SK-N-SH treated with all-trans-retinoic acid at 6 μM for 48 hours (cell line): ENCODE measurements around the gene CCDC186.

Experiments
- ATAC-seq: fragments of 200-7000 bp; cut with Tn5 transposase; 3 replicates; pipeline ENCODE4 v1.9.1; 2020; ENCODE audit warnings: mild to moderate bottlenecking, moderate library complexity
- ARNTL ChIP-seq: fragments of 450-650 bp; formaldehyde crosslinking; IDR thresholded peaks from 2 replicates; pipeline ENCODE4 v1.5.0; 2020; ENCODE audit warnings: low read depth, mild to moderate bottlenecking, moderate library complexity, borderline replicate concordance
- BACH2 ChIP-seq: fragments of 250-450 bp; sonication (Bioruptor Pico); IDR thresholded peaks from 2 replicates; pipeline ENCODE4 v1.9.0; 2021; ENCODE audit warnings: mild to moderate bottlenecking, borderline replicate concordance
- CREB5 ChIP-seq: fragments of 250-450 bp; sonication (Bioruptor Pico); IDR thresholded peaks from 2 replicates; pipeline ENCODE4 v1.5.1; 2020; ENCODE audit warnings: low read depth, mild to moderate bottlenecking, moderate library complexity
- CSRNP3 ChIP-seq: fragments of 250-450 bp; sonication (Bioruptor Pico); IDR thresholded peaks from 2 replicates; pipeline ENCODE4 v1.5.1; 2021; ENCODE audit warnings: mild to moderate bottlenecking, moderate library complexity
- ESRRG ChIP-seq: fragments of 250-450 bp; sonication (Bioruptor Pico); IDR thresholded peaks from 2 replicates; pipeline ENCODE4 v1.6.1; 2021; ENCODE audit warnings: mild to moderate bottlenecking
- GLIS3 ChIP-seq: fragments of 250-450 bp; sonication (Bioruptor Pico); IDR thresholded peaks from 2 replicates; pipeline ENCODE4 v1.5.0; 2020; ENCODE audit warnings: mild to moderate bottlenecking, moderate library complexity
- ISL1 ChIP-seq: fragments of 250-450 bp; sonication (Bioruptor Pico); IDR thresholded peaks from 2 replicates; pipeline ENCODE4 v2.1.2; 2022; ENCODE audit warnings: mild to moderate bottlenecking, moderate library complexity
- OSR1 ChIP-seq: fragments of 250-450 bp; sonication (Bioruptor Pico); IDR thresholded peaks from 2 replicates; pipeline ENCODE4 v1.8.0; 2022; ENCODE audit warnings: moderate library complexity, mild to moderate bottlenecking, inconsistent platforms
- PATZ1 ChIP-seq: fragments of 250-450 bp; sonication (Bioruptor Pico); IDR thresholded peaks from 2 replicates; pipeline ENCODE4 v1.8.0; 2020; ENCODE audit warnings: mild to moderate bottlenecking, moderate library complexity, borderline replicate concordance
- POU6F1 ChIP-seq: fragments of 250-450 bp; sonication (Bioruptor Pico); IDR thresholded peaks from 2 replicates; pipeline ENCODE4 v1.8.0; 2021; ENCODE audit warnings: low read depth, mild to moderate bottlenecking, moderate library complexity, borderline replicate concordance
- PPARA ChIP-seq: fragments of 250-450 bp; sonication (Bioruptor Pico); IDR thresholded peaks from 2 replicates; pipeline ENCODE4 v1.5.0; 2020; ENCODE audit warnings: mild to moderate bottlenecking, borderline replicate concordance
- RARB ChIP-seq: fragments of 250-450 bp; sonication (Bioruptor Pico); IDR thresholded peaks from 2 replicates; pipeline ENCODE4 v1.8.0; 2021; ENCODE audit warnings: mild to moderate bottlenecking, moderate library complexity
- SNAI2 ChIP-seq: fragments of 250-450 bp; sonication (Bioruptor Pico); IDR thresholded peaks from 2 replicates; pipeline ENCODE4 v1.5.0; 2020; ENCODE audit warnings: mild to moderate bottlenecking, moderate library complexity
- TCF4 ChIP-seq: fragments of 250-450 bp; sonication (Bioruptor Pico); IDR thresholded peaks from 2 replicates; pipeline ENCODE4 v1.8.0; 2021; ENCODE audit warnings: mild to moderate bottlenecking, moderate library complexity, borderline replicate concordance
- TOX ChIP-seq: fragments of 250-450 bp; sonication (Bioruptor Pico); IDR thresholded peaks from 2 replicates; pipeline ENCODE4 v1.8.0; 2021; ENCODE audit warnings: mild to moderate bottlenecking, moderate library complexity, borderline replicate concordance
- ZC3H10 ChIP-seq: fragments of 250-450 bp; sonication (Bioruptor Pico); IDR thresholded peaks from 2 replicates; pipeline ENCODE4 v1.5.1; 2021; ENCODE audit warnings: mild to moderate bottlenecking, moderate library complexity
- ZFP30 ChIP-seq: fragments of 450-650 bp; formaldehyde crosslinking; IDR thresholded peaks from 2 replicates; pipeline ENCODE4 v1.5.0; 2022; ENCODE audit warnings: mild to moderate bottlenecking, moderate library complexity
- ZNF565 ChIP-seq: fragments of 450-650 bp; formaldehyde crosslinking; conservative IDR thresholded peaks from 2 replicates; pipeline ENCODE4 v1.5.0; 2020; ENCODE audit warnings: low read depth, mild to moderate bottlenecking, moderate library complexity
- ZNF8 ChIP-seq: fragments of 450-650 bp; formaldehyde crosslinking; IDR thresholded peaks from 2 replicates; pipeline ENCODE4 v1.5.0; 2020; ENCODE audit warnings: mild to moderate bottlenecking, moderate library complexity
- TF ChIP-seq, protein P1 (sequence below): fragments of 250-450 bp; sonication (Bioruptor Pico); IDR thresholded peaks from 2 replicates; pipeline ENCODE4 v1.5.0; 2020; ENCODE audit warnings: mild to moderate bottlenecking, moderate library complexity

The CCDC186 gene

GRCh38 chr10:114220281-114220680 lies 46.3 kb upstream of the CCDC186 start:
- ATAC-seq = no peak
- TF ChIP-seq ISL1 (CRISPR knock-in tag) = peak; percentile 42; the same call in 1 of the 2 replicates
- TF ChIP-seq ESRRG (CRISPR knock-in tag) = no peak

DNA sequence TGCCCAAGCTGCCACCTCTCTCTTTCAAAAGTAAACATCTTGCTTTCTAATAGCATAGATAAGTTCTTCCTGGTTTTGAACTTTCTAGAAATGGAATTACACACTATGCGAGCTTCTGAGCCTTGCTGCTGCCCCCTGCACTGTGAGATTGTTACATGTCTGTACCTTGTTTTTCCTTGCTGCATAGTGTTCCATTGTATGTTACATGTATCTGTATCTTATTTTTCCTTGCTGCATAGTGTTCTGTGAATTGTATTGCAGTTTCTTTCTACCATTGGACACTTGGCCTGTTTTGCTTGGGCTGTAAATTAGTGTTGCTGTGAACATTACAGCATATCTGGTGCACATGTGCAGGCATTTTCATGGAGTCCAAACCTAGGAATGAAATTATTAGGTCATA lies 41.0 kb upstream of the CCDC186 start:
- TF ChIP-seq TOX (CRISPR knock-in tag) (no peak), ZNF565 (CRISPR knock-in tag) (no peak), SNAI2 (CRISPR knock-in tag) (no peak), CSRNP3 (CRISPR knock-in tag) (no peak), ESRRG (CRISPR knock-in tag) (no peak), ARNTL (CRISPR knock-in tag) (no peak), PPARA (CRISPR knock-in tag) (no peak), GLIS3 (CRISPR knock-in tag) (no peak), BACH2 (CRISPR knock-in tag) (no peak), ZC3H10 (no peak), ZFP30 (CRISPR knock-in tag) (no peak), POU6F1 (CRISPR knock-in tag) (no peak)
- ATAC-seq = no peak

- no peak for ATAC-seq
- no peak for TF ChIP-seq TOX (CRISPR knock-in tag)
- TF ChIP-seq BACH2 (CRISPR knock-in tag) = no peak
- TF ChIP-seq CSRNP3 (CRISPR knock-in tag) = no peak
These were observed 38.1 kb upstream of the CCDC186 start for GRCh38 chr10:114212153-114212552.

- no peak for ATAC-seq
- TF ChIP-seq TCF4 (CRISPR knock-in tag) (no peak), ZNF8 (CRISPR knock-in tag) (no peak), ESRRG (CRISPR knock-in tag) (no peak)
These were observed 34.3 kb upstream of the CCDC186 start for GRCh38 chr10:114208351-114208750.

GRCh38 chr10:114207349-114207748 lies 33.3 kb upstream of the CCDC186 start:
- ATAC-seq = no peak
- TF ChIP-seq ESRRG (CRISPR knock-in tag) = no peak
- no peak for TF ChIP-seq PATZ1 (CRISPR knock-in tag)
- no peak for TF ChIP-seq RARB (CRISPR knock-in tag)
- TF ChIP-seq POU6F1 (CRISPR knock-in tag) = no peak
- no peak for TF ChIP-seq BACH2 (CRISPR knock-in tag)
- TF ChIP-seq PPARA (CRISPR knock-in tag) = no peak
- TF ChIP-seq, protein P1, sequence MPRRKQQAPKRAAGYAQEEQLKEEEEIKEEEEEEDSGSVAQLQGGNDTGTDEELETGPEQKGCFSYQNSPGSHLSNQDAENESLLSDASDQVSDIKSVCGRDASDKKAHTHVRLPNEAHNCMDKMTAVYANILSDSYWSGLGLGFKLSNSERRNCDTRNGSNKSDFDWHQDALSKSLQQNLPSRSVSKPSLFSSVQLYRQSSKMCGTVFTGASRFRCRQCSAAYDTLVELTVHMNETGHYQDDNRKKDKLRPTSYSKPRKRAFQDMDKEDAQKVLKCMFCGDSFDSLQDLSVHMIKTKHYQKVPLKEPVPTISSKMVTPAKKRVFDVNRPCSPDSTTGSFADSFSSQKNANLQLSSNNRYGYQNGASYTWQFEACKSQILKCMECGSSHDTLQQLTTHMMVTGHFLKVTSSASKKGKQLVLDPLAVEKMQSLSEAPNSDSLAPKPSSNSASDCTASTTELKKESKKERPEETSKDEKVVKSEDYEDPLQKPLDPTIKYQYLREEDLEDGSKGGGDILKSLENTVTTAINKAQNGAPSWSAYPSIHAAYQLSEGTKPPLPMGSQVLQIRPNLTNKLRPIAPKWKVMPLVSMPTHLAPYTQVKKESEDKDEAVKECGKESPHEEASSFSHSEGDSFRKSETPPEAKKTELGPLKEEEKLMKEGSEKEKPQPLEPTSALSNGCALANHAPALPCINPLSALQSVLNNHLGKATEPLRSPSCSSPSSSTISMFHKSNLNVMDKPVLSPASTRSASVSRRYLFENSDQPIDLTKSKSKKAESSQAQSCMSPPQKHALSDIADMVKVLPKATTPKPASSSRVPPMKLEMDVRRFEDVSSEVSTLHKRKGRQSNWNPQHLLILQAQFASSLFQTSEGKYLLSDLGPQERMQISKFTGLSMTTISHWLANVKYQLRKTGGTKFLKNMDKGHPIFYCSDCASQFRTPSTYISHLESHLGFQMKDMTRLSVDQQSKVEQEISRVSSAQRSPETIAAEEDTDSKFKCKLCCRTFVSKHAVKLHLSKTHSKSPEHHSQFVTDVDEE = no peak
- TF ChIP-seq CREB5 (CRISPR knock-in tag) = no peak
- no peak for TF ChIP-seq CSRNP3 (CRISPR knock-in tag)
- no peak for TF ChIP-seq ARNTL (CRISPR knock-in tag)
- TF ChIP-seq OSR1 (CRISPR knock-in tag) = no peak
